Testis (tissue), 3 donors: ENCODE results near the gene EYA2. TPM values are rescaled to one million over a fixed set of nuclear protein-coding genes. Genes with fewer than 3 reads are reported as not detected.
"Not testable (repeated sequence)": the region's sequence is repeated elsewhere in the genome, so short reads cannot be mapped to it uniquely, and the experiment has no call there.

Source experiments
- DNase-seq: peaks from one replicate; pipeline ENCODE4 v3.0.0-alpha.2; 2019
- H3K27ac ChIP-seq, 2 donors: fragments of 200-600 bp; sonication (generic); one replicate each; pipeline ENCODE4 v1.5.1; 2019
- H3K27me3 ChIP-seq: fragments of 200-600 bp; sonication (generic); one replicate; pipeline ENCODE4 v1.5.1; 2019
- H3K36me3 ChIP-seq: fragments of 200-600 bp; sonication (generic); one replicate; pipeline ENCODE4 v1.5.1; 2017; ENCODE audit warnings: low read depth; ENCODE audit errors: missing control alignments
- H3K4me1 ChIP-seq: fragments of 200-600 bp; sonication (generic); one replicate; pipeline ENCODE4 v1.5.1; 2019
- H3K4me3 ChIP-seq, 2 donors: fragments of 200-600 bp; sonication (generic); one replicate each; pipeline ENCODE4 v1.5.1; 2017 to 2019
- H3K9me3 ChIP-seq: fragments of 200-600 bp; sonication (generic); one replicate; pipeline ENCODE4 v1.5.1; 2017
- CTCF ChIP-seq, 3 experiments: fragments of 450-650 bp in 2 of 3; fragments of 200-600 bp in 1 of 3; sonication (generic) in 1 of 3; IDR thresholded peaks; one replicate each; pipeline ENCODE4 v1.5.1; 2016 to 2019; ENCODE audit warnings: antibody characterized with exemption in 3 of 3, mild to moderate bottlenecking in 2 of 3, moderate library complexity in 1 of 3
- POLR2A ChIP-seq: fragments of 450-650 bp; IDR thresholded peaks from one replicate; pipeline ENCODE4 v1.6.1; 2017; ENCODE audit warnings: antibody characterized with exemption, mild to moderate bottlenecking, moderate library complexity
- WGBS, 2 donors: methylation state at CpG; one replicate each; pipeline ENCODE4 v1.1.5; 2018; 5-methylcytosine and 5-hydroxymethylcytosine counted together
- intact Hi-C: fragments of 100-400 bp; cut with DNase I; formaldehyde crosslinking; loops from one replicate; pipeline ENCODE4 v1.15.1; 2023; ENCODE audit warnings: low total_unique reads
- polyA plus RNA-seq: library from polyadenylated mRNA; stranded (reverse); fragments of 350-450 nt; fragmentation: Illumina TruSeq; extraction: RNeasy Lipid Tissue Mini Kit (QIAGEN cat#74804); gene quantifications from one replicate; pipeline ENCODE4 v1.2.3, GENCODE V29; 2014; ENCODE audit warnings: low read depth, low replicate concordance; ENCODE audit not compliant: insufficient read depth
- total RNA-seq, 2 donors: library from RNA; depleted of rRNA; stranded (reverse); fragments of >200 nt; gene quantifications; one replicate each; pipeline ENCODE4 v1.2.3, GENCODE V29; 2016

The EYA2 gene
- total and polyA plus RNA-seq, 3 donors from 2014 or later: 14.6 to 17.2 (median 16.2) TPM

GRCh38 chr20:47175493-47175892, 280.9 kb downstream of the EYA2 start:
- DNase-seq: no peak
- no peak overlapping the region for H3K4me3 ChIP-seq
- intact Hi-C loops: no loop called here
- H3K27ac ChIP-seq: no peak overlapping the region
- no peaks in the 10 kb centered on the region for H3K9me3 ChIP-seq
- no peaks in the 10 kb centered on the region for H3K36me3 ChIP-seq
- TF ChIP-seq CTCF (IDR thresholded peaks at IDR 0.05) (no peak), POLR2A (no peak)
- no peaks in the 10 kb centered on the region for H3K4me1 ChIP-seq
- H3K27me3 ChIP-seq: no peaks in the 10 kb centered on the region
- 49 to 56% methylated on average over 6 of the region's 6 CpGs for WGBS, 2 donors

GRCh38 chr20:47176217-47176616, 281.6 kb downstream of the EYA2 start:
- H3K4me1 ChIP-seq, H3K27me3 ChIP-seq, H3K36me3 ChIP-seq, H3K9me3 ChIP-seq, H3K27ac ChIP-seq, intact Hi-C loops, H3K4me3 ChIP-seq, DNase-seq: not testable (repeated sequence)
- WGBS, 2 donors: 79 to 88% methylated on average over 5 of the region's 5 CpGs

- Histone ChIP-seq H3K36me3 (no peaks in the 10 kb centered on the region), H3K27me3 (no peaks in the 10 kb centered on the region), H3K4me3 (no peak overlapping the region), H3K4me1 (no peaks in the 10 kb centered on the region), H3K27ac (no peak overlapping the region), H3K9me3 (no peaks in the 10 kb centered on the region)
- TF ChIP-seq POLR2A: no peak
- TF ChIP-seq CTCF (IDR thresholded peaks at IDR 0.05): no peak
- intact Hi-C loops: no loop called here
- 73 to 93% methylated on average over 3 of the region's 3 CpGs for WGBS, 2 donors
- DNase-seq: no peak
These were observed 283.6 kb downstream of the EYA2 start for GRCh38 chr20:47178277-47178676.

DNA sequence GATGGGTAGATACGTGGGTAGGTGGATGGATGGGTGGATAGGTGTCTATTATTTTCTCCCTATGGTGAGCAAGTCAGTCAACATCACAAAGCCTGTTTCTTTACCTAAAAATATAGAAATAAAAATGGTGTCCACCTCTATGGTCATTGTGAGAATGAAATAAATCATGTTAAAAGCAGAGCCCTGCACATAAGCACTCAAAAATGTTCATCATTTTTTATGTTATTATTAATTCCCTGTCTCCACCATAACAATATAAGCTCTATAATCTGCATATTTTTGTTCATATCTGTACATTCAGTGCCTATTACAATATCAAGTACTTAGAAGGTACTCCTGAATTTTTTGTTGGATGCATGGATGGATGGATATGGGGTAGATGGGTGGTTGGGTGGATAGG, 284.2 kb downstream of the EYA2 start:
- intact Hi-C loops: no loop called here
- DNase-seq: no peak
- H3K4me3 ChIP-seq: no peak overlapping the region
- 95 to 96% methylated on average over 1 of the region's 1 CpG for WGBS, 2 donors
- no peaks in the 10 kb centered on the region for H3K9me3 ChIP-seq
- TF ChIP-seq CTCF (IDR thresholded peaks at IDR 0.05) (no peak), POLR2A (no peak)
- no peaks in the 10 kb centered on the region for H3K36me3 ChIP-seq
- H3K27ac ChIP-seq: no peak overlapping the region
- H3K27me3 ChIP-seq: no peaks in the 10 kb centered on the region
- no peaks in the 10 kb centered on the region for H3K4me1 ChIP-seq

DNA sequence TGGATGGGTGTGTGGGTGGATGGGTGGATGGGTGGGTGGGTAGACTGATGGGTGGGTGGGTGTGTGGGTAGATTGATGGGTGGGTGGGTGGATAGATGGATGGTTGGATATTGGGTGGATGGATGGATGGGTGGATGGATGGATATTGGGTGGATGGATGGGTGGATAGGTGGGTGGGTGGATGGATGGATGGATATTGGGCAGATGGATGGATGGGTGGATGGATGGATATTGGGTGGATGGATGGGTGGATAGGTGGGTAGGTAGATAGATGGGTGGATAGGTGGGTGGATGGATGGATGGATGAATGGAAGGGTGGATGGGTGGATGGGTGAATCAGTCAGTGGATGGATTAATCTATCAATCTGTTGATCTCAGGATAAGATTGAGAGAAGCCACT, 284.6 kb downstream of the EYA2 start:
- TF ChIP-seq POLR2A (no peak), CTCF (IDR thresholded peaks at IDR 0.05) (no peak)
- H3K9me3 ChIP-seq: no peaks in the 10 kb centered on the region
- H3K27me3 ChIP-seq: no peaks in the 10 kb centered on the region
- H3K4me3 ChIP-seq: no peak overlapping the region
- no peaks in the 10 kb centered on the region for H3K36me3 ChIP-seq
- H3K27ac ChIP-seq: no peak overlapping the region
- intact Hi-C loops: no loop called here
- no peak for DNase-seq
- no peaks in the 10 kb centered on the region for H3K4me1 ChIP-seq
